K562 (cell line): ENCODE results near the gene SPATA2L. TPM values are rescaled to one million over a fixed set of nuclear protein-coding genes. Genes with fewer than 3 reads are reported as not detected.

ENCODE experiments used
- ATAC-seq: fragments of 200-7000 bp; cut with Tn5 transposase; 3 replicates; pipeline ENCODE4 v1.9.1; 2020; ENCODE audit warnings: moderate library complexity
- BruUV-seq: library from RNA; stranded (reverse); fragments of 400-500 nt; replicated peaks from 2 replicates; lab custom pipeline; 2021; lab: Mats Ljungman, UMichigan
- CTCF ChIA-PET: fragments of 300-600 bp; formaldehyde crosslinking; extraction: SDS; loops from one replicate; lab custom pipeline; 2021; ENCODE audit warnings: low intra/inter-chr PET ratio; lab: Yijun Ruan, JAX
- POLR2A ChIA-PET: fragments of 300-600, 350-650 bp; sonication (Branson Sonifier 250); formaldehyde crosslinking; extraction: SDS; loops from one replicate; lab custom pipeline; 2021; ENCODE audit warnings: antibody characterized with exemption, inconsistent platforms; lab: Yijun Ruan, JAX
- DNase-seq, 4 experiments: peaks; one replicate each; pipeline versions ENCODE4 v3.0.0 to v3.0.0-alpha.2; 2011 to 2018; ENCODE audit warnings: low spot score in 3 of 4, mixed read lengths in 3 of 4; ENCODE audit errors: extremely low read depth in 1 of 4
- FAIRE-seq: peaks from 2 replicates; lab custom pipeline; 2011; peaks lifted over from hg19 to GRCh38; lab: Jason Lieb, UNC
- H2AFZ ChIP-seq: 2 replicates; pipeline ENCODE4 v1.6.0; 2011; ENCODE audit warnings: low read depth, low read length, control low read depth, inconsistent platforms
- H3K27ac ChIP-seq: fragments of 200-600 bp; 3 replicates; pipeline ENCODE4 v1.8.0; 2011; ENCODE audit warnings: low read depth, mild to moderate bottlenecking, control low read depth, inconsistent platforms, low read length, moderate library complexity, mixed read lengths; ENCODE audit errors: extremely low read depth
- H3K27me3 ChIP-seq, 2 experiments: fragments of 300-600 bp in 1 of 2; 2 replicates in 1 of 2; 3 replicates in 1 of 2; pipeline versions ENCODE4 v1.6.0 to v1.8.0; 2011; ENCODE audit warnings: inconsistent platforms in 2 of 2, low read length in 2 of 2, mild to moderate bottlenecking in 1 of 2, mixed read lengths in 1 of 2, moderate library complexity in 1 of 2; ENCODE audit not compliant: control insufficient read depth in 2 of 2, insufficient read depth in 2 of 2
- H3K36me3 ChIP-seq: fragments of 300-600 bp; 3 replicates; pipeline ENCODE4 v1.8.0; 2011; ENCODE audit warnings: mild to moderate bottlenecking, low read length, inconsistent platforms; ENCODE audit not compliant: control insufficient read depth, insufficient read depth
- H3K4me1 ChIP-seq, 2 experiments: fragments of 200-600 bp in 1 of 2; replicated peaks in 1 of 2; 2 replicates in 1 of 2; 3 replicates in 1 of 2; pipeline versions ENCODE4 v1.5.1 to v1.8.0; 2011; ENCODE audit warnings: inconsistent platforms in 2 of 2, low read length in 2 of 2, mild to moderate bottlenecking in 1 of 2, mixed read lengths in 1 of 2, moderate library complexity in 1 of 2; ENCODE audit not compliant: control insufficient read depth in 2 of 2, insufficient read depth in 2 of 2
- H3K4me2 ChIP-seq: 2 replicates; pipeline ENCODE4 v1.6.1; 2011; ENCODE audit warnings: low read length, control low read depth, inconsistent platforms, mixed read lengths; ENCODE audit not compliant: insufficient read depth
- H3K4me3 ChIP-seq: fragments of 200-600 bp; sonication (generic), shearing (Covaris generic); 2 replicates; pipeline ENCODE4 v1.5.1; 2016; ENCODE audit warnings: control low read depth, inconsistent platforms
- H3K79me2 ChIP-seq: fragments of 200-600 bp; 3 replicates; pipeline ENCODE4 v1.8.0; 2011; ENCODE audit warnings: low read length, inconsistent platforms; ENCODE audit not compliant: control insufficient read depth, insufficient read depth
- H3K9ac ChIP-seq, 2 experiments: 2 replicates each; pipeline versions ENCODE4 v1.6.0 to v1.6.1; 2011; ENCODE audit warnings: low read depth in 2 of 2, low read length in 2 of 2, control low read depth in 1 of 2, inconsistent platforms in 1 of 2, mild to moderate bottlenecking in 1 of 2, mixed read lengths in 1 of 2; ENCODE audit not compliant: insufficient read depth in 1 of 2
- H3K9me1 ChIP-seq: one replicate; pipeline ENCODE4 v1.6.0; 2011; ENCODE audit warnings: inconsistent platforms, mild to moderate bottlenecking, low read length, moderate library complexity; ENCODE audit not compliant: control insufficient read depth, insufficient read depth
- H3K9me3 ChIP-seq: replicated peaks from 2 replicates; pipeline ENCODE4 v1.5.1; 2011; ENCODE audit warnings: low read depth, low read length, inconsistent platforms; ENCODE audit not compliant: control insufficient read depth, insufficient read depth
- H4K20me1 ChIP-seq: replicated peaks from 2 replicates; pipeline ENCODE4 v1.6.1; 2011; ENCODE audit warnings: low read length, inconsistent platforms, mixed read lengths; ENCODE audit not compliant: control insufficient read depth, insufficient read depth
- FOXK2 ChIP-seq, 2 experiments: fragments of 450-650 bp; IDR thresholded peaks in 1 of 2; conservative IDR thresholded peaks in 1 of 2; 2 replicates each; pipeline ENCODE4 v1.6.1; 2016; ENCODE audit warnings: low read depth in 2 of 2, mild to moderate bottlenecking in 1 of 2
- HCFC1 ChIP-seq: IDR thresholded peaks from 2 replicates; pipeline ENCODE4 v1.6.1; 2012; ENCODE audit warnings: low read depth, low read length, improper control_type of control experiment
- KAT8 ChIP-seq: fragments of 450-650 bp; IDR thresholded peaks from 2 replicates; pipeline ENCODE4 v1.6.1; 2016; ENCODE audit warnings: low read depth, mild to moderate bottlenecking
- MCM3 ChIP-seq: fragments of 450-650 bp; IDR thresholded peaks from 2 replicates; pipeline ENCODE4 v1.6.1; 2016
- MTF1 ChIP-seq: fragments of 250-450 bp; sonication (Bioruptor Pico); IDR thresholded peaks from 2 replicates; pipeline ENCODE4 v1.9.0; 2021; ENCODE audit warnings: moderate library complexity, mild to moderate bottlenecking, inconsistent platforms, borderline replicate concordance
- NCOR1 ChIP-seq: fragments of 450-650 bp; IDR thresholded peaks from 2 replicates; pipeline ENCODE4 v1.6.1; 2016; ENCODE audit warnings: mild to moderate bottlenecking, moderate library complexity
- NUFIP1 ChIP-seq: fragments of 450-650 bp; IDR thresholded peaks from 2 replicates; pipeline ENCODE4 v1.6.1; 2018; ENCODE audit not compliant: partially characterized antibody
- POLR2H ChIP-seq: IDR thresholded peaks from 2 replicates; pipeline ENCODE4 v1.6.1; 2016; ENCODE audit warnings: missing genetic modification characterization, low read depth, mild to moderate bottlenecking, control low read depth, missing compliant biosample characterization, moderate library complexity
- YBX1 ChIP-seq: fragments of 450-650 bp; IDR thresholded peaks from 2 replicates; pipeline ENCODE4 v1.7.1; 2016; ENCODE audit warnings: mild to moderate bottlenecking
- WGBS: fragments of 100-300 bp; shearing (Covaris generic); methylation state at CpG from one replicate; pipeline ENCODE4 v1.1.6; 2016; ENCODE audit warnings: low coverage, mixed read lengths; ENCODE audit not compliant: insufficient coverage; ENCODE audit errors: missing lambda C conversion rate; 5-methylcytosine and 5-hydroxymethylcytosine counted together
- in situ Hi-C: fragments of 300-500 bp; cut with MboI; formaldehyde crosslinking; loops from 4 replicates; pipeline ENCODE4 v1.15.0; 2018; ENCODE audit warnings: inconsistent platforms, mixed read lengths
- intact Hi-C: fragments of 100-400 bp; cut with micrococcal nuclease; formaldehyde crosslinking; loops from 2 replicates; pipeline ENCODE4 v1.14.2; 2022
- polyA plus RNA-seq, 8 experiments: library from polyadenylated mRNA; depleted of rRNA in 4 of 8; stranded (reverse) in 5 of 8; unstranded in 3 of 8; fragments of >200 nt; fragmentation: Nextera tagmentation in 2 of 8; fragmentation: Illumina TruSeq in 1 of 8; extraction: Ambion mirVana in 2 of 8; extraction: Trizol in 1 of 8; gene quantifications; 2 replicates each; pipeline versions ENCODE4 v1.2.1 to v1.2.3, GENCODE V29; 2011 to 2014; ENCODE audit warnings: inconsistent platforms in 1 of 8, missing spikeins in 1 of 8
- total RNA-seq, 7 experiments: library from RNA; depleted of rRNA in 6 of 7; stranded (reverse); fragments of >200 nt in 6 of 7; fragmentation: Illumina TruSeq in 2 of 7; extraction: Trizol in 2 of 7; gene quantifications; 2 replicates each; pipeline versions ENCODE4 v1.2.1 to v1.2.3, GENCODE V29; 2011 to 2021; ENCODE audit warnings: low replicate concordance in 1 of 7
- TF ChIP-seq, protein P1 (sequence below): IDR thresholded peaks from 3 replicates; pipeline ENCODE4 v1.6.1; 2011; ENCODE audit warnings: borderline replicate concordance, mild to moderate bottlenecking; ENCODE audit not compliant: insufficient read length, insufficient read depth
- TF ChIP-seq, protein P2 (sequence below): fragments of 250-450 bp; sonication (Bioruptor Pico); IDR thresholded peaks from 2 replicates; pipeline ENCODE4 v1.4.0; 2020; ENCODE audit warnings: mild to moderate bottlenecking, moderate library complexity, borderline replicate concordance
- TF ChIP-seq, protein P3 (sequence below): sonication (generic); formaldehyde crosslinking; IDR thresholded peaks from 2 replicates; pipeline ENCODE4 v1.8.1; 2023; ENCODE audit warnings: mild to moderate bottlenecking, missing genetic modification reagents
- TF ChIP-seq, protein P4 (sequence below): sonication (generic); formaldehyde crosslinking; IDR thresholded peaks from 2 replicates; pipeline ENCODE4 v1.8.0; 2022; ENCODE audit warnings: missing genetic modification reagents, mild to moderate bottlenecking, moderate library complexity, borderline replicate concordance

The SPATA2L gene
- total and polyA plus RNA-seq, 9 of the 15 experiments (the other 6 are each of a cell fraction or from before 2014, with no cell fraction given), result 0.13 to 19.2 (median 4.8) TPM; not detected in 1

DNA sequence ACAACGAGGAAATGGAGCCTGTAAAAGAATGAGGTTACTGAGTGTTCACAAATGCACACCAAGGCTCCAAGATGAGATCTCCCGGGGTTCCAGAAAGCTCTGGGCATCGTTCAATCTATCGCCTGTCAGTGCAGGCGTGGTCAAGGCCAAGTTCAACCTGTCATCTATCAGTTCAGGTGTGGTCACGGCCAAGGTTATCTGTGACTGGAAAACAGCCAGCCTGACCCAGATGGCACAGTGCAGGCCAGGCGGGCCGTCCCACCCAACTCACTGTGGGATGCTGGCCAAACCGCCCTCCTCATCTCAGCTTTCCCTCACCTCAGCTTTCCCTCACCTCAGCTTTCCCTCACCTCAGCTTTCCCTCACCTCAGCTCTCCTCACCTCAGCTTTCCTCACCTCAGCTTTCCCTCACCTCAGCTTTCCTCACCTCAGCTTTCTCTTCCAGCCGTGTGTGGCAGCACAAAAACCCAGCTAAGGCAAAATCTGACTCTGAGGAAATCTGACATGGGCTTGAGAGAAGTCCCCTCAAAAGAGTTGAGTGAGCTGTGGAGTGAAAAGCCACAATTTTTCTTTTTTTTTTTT lies 46.4 kb downstream of the SPATA2L start (continued):
- TF ChIP-seq, protein P1, sequence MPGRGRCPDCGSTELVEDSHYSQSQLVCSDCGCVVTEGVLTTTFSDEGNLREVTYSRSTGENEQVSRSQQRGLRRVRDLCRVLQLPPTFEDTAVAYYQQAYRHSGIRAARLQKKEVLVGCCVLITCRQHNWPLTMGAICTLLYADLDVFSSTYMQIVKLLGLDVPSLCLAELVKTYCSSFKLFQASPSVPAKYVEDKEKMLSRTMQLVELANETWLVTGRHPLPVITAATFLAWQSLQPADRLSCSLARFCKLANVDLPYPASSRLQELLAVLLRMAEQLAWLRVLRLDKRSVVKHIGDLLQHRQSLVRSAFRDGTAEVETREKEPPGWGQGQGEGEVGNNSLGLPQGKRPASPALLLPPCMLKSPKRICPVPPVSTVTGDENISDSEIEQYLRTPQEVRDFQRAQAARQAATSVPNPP, result no peak
- TF ChIP-seq, protein P2, sequence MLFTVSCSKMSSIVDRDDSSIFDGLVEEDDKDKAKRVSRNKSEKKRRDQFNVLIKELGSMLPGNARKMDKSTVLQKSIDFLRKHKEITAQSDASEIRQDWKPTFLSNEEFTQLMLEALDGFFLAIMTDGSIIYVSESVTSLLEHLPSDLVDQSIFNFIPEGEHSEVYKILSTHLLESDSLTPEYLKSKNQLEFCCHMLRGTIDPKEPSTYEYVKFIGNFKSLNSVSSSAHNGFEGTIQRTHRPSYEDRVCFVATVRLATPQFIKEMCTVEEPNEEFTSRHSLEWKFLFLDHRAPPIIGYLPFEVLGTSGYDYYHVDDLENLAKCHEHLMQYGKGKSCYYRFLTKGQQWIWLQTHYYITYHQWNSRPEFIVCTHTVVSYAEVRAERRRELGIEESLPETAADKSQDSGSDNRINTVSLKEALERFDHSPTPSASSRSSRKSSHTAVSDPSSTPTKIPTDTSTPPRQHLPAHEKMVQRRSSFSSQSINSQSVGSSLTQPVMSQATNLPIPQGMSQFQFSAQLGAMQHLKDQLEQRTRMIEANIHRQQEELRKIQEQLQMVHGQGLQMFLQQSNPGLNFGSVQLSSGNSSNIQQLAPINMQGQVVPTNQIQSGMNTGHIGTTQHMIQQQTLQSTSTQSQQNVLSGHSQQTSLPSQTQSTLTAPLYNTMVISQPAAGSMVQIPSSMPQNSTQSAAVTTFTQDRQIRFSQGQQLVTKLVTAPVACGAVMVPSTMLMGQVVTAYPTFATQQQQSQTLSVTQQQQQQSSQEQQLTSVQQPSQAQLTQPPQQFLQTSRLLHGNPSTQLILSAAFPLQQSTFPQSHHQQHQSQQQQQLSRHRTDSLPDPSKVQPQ (CRISPR knock-in tag), result no peak
- TF ChIP-seq, all 486 proteins: peak for 0

DNA sequence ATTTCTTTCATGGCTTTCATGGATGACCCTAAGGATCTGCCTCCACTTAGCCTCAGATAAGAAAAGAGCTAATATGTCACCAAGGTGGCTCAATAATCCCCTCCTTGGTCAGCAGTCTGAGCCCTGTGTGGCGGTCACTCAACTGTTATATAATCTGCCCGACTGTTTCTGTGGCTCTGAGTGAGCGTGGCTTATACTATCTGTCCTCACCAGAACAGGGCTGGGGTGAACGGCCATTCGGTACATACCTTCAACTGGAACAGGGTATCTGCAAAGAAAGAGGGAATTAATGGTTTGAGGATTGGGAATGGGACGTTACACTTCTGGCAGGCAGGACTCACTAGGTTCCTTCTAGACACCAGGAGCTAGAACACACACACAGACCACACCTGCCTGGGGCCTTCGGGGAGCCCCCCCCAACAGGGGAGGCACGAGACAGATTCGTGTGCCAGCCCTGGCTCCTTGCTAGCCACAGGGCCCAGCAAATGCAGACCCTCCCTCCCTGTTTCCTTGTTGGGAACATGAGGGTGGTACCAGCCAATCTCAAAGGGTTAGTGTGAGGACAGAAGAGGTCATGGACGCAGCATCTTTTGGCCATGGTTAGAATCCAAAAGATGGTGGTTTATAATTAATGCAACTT lies 47.7 kb downstream of the SPATA2L start:
- Histone ChIP-seq H3K9me1 (peaks cover 7% of the 10 kb centered on the region), H3K4me3 (no peak overlapping the region), H3K27me3 (no peaks in the 10 kb centered on the region), H3K27ac (no peak overlapping the region), H3K4me1 (peaks cover 4 to 43% of the 10 kb centered on the region in 2 experiments; a peak in 3 of 5 replicates), H3K9ac (peak overlapping the region in 1 of 2 experiments; percentile 70; a peak in 1 of 4 replicates), H4K20me1 (peaks cover 4% of the 10 kb centered on the region; the same call in 1 of the 2 replicates), H3K79me2 (peaks cover 52% of the 10 kb centered on the region), H3K4me2 (no peak overlapping the region), H3K9me3 (no peaks in the 10 kb centered on the region), H3K36me3 (peaks cover 39% of the 10 kb centered on the region; the same call in 2 of the 3 replicates), H2AFZ (no peak overlapping the region)
- FAIRE-seq, result no peak
- intact Hi-C loops (no loop called here), in situ Hi-C loops (no loop called here)
- WGBS, result 68% methylated on average over 10 of the region's 10 CpGs
- POLR2A ChIA-PET, result interaction anchor here (0.7 to 1.6 kb wide), 2 partner anchors 10 to 12 kb away, joined by 4 to 6 read pairs; no protein-coding TSS in a partner anchor
- no peak for ATAC-seq
- CTCF ChIA-PET, result no interaction called here
- BruUV-seq, result no TSS peak
- no peak for DNase-seq
- no peak for TF ChIP-seq NUFIP1
- TF ChIP-seq, protein P3, sequence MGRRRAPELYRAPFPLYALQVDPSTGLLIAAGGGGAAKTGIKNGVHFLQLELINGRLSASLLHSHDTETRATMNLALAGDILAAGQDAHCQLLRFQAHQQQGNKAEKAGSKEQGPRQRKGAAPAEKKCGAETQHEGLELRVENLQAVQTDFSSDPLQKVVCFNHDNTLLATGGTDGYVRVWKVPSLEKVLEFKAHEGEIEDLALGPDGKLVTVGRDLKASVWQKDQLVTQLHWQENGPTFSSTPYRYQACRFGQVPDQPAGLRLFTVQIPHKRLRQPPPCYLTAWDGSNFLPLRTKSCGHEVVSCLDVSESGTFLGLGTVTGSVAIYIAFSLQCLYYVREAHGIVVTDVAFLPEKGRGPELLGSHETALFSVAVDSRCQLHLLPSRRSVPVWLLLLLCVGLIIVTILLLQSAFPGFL (CRISPR knock-in tag), result no peak
- TF ChIP-seq FOXK2 (conservative IDR thresholded peaks at IDR 0.05 in 1 of 2, IDR thresholded peaks at IDR 0.05 in 1 of 2; ENCODE audit: low read depth in 2 of 2), result no peak
- TF ChIP-seq NCOR1, result 0 out of 2 replicates have a peak, but pooled peaks have one; percentile 18
- TF ChIP-seq MTF1 (CRISPR knock-in tag), result no peak
- TF ChIP-seq YBX1, result no peak
- TF ChIP-seq, protein P4, sequence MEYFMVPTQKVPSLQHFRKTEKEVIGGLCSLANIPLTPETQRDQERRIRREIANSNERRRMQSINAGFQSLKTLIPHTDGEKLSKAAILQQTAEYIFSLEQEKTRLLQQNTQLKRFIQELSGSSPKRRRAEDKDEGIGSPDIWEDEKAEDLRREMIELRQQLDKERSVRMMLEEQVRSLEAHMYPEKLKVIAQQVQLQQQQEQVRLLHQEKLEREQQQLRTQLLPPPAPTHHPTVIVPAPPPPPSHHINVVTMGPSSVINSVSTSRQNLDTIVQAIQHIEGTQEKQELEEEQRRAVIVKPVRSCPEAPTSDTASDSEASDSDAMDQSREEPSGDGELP, result peak; percentile 31; the same call in 1 of the 2 replicates
- TF ChIP-seq KAT8, result no peak
- TF ChIP-seq MCM3, result no peak
- TF ChIP-seq HCFC1, result no peak
- TF ChIP-seq POLR2H (tag), result no peak
